ENCODE results near the gene SV2B.

SV2B gene

DNA sequence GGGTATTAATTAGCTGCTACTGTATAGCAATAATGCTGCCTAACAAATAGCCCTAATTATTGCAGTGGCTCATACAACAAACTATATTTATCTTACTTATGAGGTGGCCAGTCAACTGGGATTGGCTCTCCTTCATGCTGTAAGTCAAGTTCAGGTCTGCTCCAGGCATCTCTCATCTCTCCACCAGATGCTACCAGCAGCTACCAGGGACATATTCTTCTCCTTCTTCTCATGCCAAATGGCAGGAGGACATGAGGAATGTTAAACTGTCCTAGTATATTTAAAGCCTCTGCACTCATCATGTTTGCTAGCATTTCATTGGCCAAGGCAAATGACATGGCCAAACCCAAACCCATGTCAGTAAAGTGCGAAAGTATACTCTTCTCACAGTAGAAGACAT, 17.3 kb downstream of the SV2B start:
- H3K27me3 ChIP-seq (ENCODE audit: low read length), result no peaks in the 10 kb centered on the region
- H2AFZ ChIP-seq (ENCODE audit: low read depth, low read length, severe bottlenecking), result no peak overlapping the region
- no peaks in the 10 kb centered on the region for H3K9me3 ChIP-seq (ENCODE audit: insufficient read depth, low read length)
- TF ChIP-seq, protein P1, sequence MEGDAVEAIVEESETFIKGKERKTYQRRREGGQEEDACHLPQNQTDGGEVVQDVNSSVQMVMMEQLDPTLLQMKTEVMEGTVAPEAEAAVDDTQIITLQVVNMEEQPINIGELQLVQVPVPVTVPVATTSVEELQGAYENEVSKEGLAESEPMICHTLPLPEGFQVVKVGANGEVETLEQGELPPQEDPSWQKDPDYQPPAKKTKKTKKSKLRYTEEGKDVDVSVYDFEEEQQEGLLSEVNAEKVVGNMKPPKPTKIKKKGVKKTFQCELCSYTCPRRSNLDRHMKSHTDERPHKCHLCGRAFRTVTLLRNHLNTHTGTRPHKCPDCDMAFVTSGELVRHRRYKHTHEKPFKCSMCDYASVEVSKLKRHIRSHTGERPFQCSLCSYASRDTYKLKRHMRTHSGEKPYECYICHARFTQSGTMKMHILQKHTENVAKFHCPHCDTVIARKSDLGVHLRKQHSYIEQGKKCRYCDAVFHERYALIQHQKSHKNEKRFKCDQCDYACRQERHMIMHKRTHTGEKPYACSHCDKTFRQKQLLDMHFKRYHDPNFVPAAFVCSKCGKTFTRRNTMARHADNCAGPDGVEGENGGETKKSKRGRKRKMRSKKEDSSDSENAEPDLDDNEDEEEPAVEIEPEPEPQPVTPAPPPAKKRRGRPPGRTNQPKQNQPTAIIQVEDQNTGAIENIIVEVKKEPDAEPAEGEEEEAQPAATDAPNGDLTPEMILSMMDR (IDR thresholded peaks at IDR 0.05; ENCODE audit: insufficient read depth, low read length, poor library complexity, severe bottlenecking), result no peak
- no peak for TF ChIP-seq EZH2phosphoT487 (conservative IDR thresholded peaks at IDR 0.05; ENCODE audit: low read length)
- H3F3A ChIP-seq (ENCODE audit: insufficient read depth), result no peaks in the 10 kb centered on the region
- H3K9ac ChIP-seq (ENCODE audit: low read length), result no peak overlapping the region
- no peak overlapping the region for H3K27ac ChIP-seq (ENCODE audit: low read depth, low read length)
- H3K4me2 ChIP-seq (ENCODE audit: low read depth, low read length, poor library complexity, severe bottlenecking), result no peak overlapping the region
- H3K9me2 ChIP-seq (replicated peaks; ENCODE audit: insufficient read depth, low read length), result no peaks in the 10 kb centered on the region
- no peaks in the 10 kb centered on the region for H3K79me2 ChIP-seq (ENCODE audit: insufficient read depth, low read length)
- H3K36me3 ChIP-seq (ENCODE audit: low read length), result no peaks in the 10 kb centered on the region
- no peak overlapping the region for H3K4me3 ChIP-seq (ENCODE audit: insufficient read depth, low read length, poor library complexity, severe bottlenecking)
- no peaks in the 10 kb centered on the region for H4K20me1 ChIP-seq (ENCODE audit: low read depth, low read length)

DNA sequence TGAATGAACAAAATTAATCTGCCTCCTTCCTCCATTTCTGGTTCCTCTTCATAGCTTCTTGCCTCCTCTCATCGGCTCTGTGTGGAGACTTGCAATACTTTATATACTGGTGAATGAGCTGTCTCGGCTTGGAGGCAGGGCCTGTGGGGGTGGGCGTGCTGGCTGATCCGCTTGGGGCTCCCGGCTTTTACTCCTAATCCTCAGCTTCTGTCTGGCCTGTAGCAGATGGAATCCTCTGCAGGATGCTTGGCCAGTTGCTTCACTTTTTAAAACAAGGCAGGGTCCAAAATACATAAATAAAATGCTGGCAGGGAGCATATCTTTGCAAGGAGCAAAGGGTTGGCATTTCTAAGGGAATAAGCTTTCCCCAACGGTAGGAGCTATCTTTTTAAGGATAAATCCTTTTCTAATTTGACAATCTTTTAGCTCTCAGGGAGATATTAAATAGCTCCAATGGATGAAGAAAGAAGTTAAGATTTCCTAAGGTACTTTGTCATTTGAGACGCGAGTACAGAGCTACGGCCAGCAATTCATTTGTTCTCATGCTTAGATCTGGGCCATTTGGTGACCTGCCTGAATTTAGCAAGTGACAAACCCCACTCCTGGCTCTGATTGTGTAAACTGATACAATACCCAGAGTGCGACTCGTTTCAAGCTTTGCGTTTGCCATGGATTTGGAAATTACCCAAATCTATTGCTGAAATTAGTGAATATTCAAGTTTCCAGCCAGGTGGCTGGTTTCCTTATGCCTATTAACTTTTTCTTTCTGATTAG, 18.9 kb downstream of the SV2B start:
- H3K27me3 ChIP-seq (ENCODE audit: low read length), result no peaks in the 10 kb centered on the region
- H3K4me2 ChIP-seq (ENCODE audit: low read depth, low read length, poor library complexity, severe bottlenecking), result no peak overlapping the region
- no peaks in the 10 kb centered on the region for H3K9me2 ChIP-seq (replicated peaks; ENCODE audit: insufficient read depth, low read length)
- H3K9ac ChIP-seq (ENCODE audit: low read length), result no peak overlapping the region
- H3K79me2 ChIP-seq (ENCODE audit: insufficient read depth, low read length), result no peaks in the 10 kb centered on the region
- no peak overlapping the region for H3K27ac ChIP-seq (ENCODE audit: low read depth, low read length)
- no peaks in the 10 kb centered on the region for H4K20me1 ChIP-seq (ENCODE audit: low read depth, low read length)
- no peak for TF ChIP-seq EZH2phosphoT487 (conservative IDR thresholded peaks at IDR 0.05; ENCODE audit: low read length)
- TF ChIP-seq, protein P1 (IDR thresholded peaks at IDR 0.05; ENCODE audit: insufficient read depth, low read length, poor library complexity, severe bottlenecking), result no peak
- H3K36me3 ChIP-seq (ENCODE audit: low read length), result no peaks in the 10 kb centered on the region
- H3K4me3 ChIP-seq (ENCODE audit: insufficient read depth, low read length, poor library complexity, severe bottlenecking), result no peak overlapping the region
- H2AFZ ChIP-seq (ENCODE audit: low read depth, low read length, severe bottlenecking), result no peak overlapping the region
- no peaks in the 10 kb centered on the region for H3K9me3 ChIP-seq (ENCODE audit: insufficient read depth, low read length)
- no peaks in the 10 kb centered on the region for H3F3A ChIP-seq (ENCODE audit: insufficient read depth)

DNA sequence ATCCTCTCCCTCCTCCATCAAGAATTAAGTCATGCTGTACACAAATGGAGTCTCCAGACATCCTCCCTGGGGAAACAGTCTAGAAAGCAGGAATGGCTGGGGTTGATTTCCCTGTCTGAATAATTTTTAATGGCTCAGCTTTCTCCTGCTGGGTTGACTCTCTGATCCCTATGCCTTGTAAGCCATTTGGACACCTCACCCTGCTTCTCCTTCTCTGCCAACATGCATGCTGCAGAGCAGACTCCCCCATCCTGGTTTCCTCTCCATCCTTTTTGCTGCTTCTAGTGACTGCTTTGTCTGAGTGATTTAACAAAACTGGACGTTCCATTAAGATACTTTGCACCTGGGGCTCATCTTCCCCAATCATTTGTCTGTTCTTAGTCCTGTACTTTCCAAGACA, 22.2 kb downstream of the SV2B start:
- Histone ChIP-seq H3K27me3 (ENCODE audit: low read length) (no peaks in the 10 kb centered on the region), H3K36me3 (ENCODE audit: low read length) (no peaks in the 10 kb centered on the region), H3K9ac (ENCODE audit: low read length) (no peak overlapping the region), H3K27ac (ENCODE audit: low read depth, low read length) (no peak overlapping the region), H3K4me2 (ENCODE audit: low read depth, low read length, poor library complexity, severe bottlenecking) (no peak overlapping the region), H3F3A (ENCODE audit: insufficient read depth) (no peaks in the 10 kb centered on the region), H3K9me3 (ENCODE audit: insufficient read depth, low read length) (no peaks in the 10 kb centered on the region), H2AFZ (ENCODE audit: low read depth, low read length, severe bottlenecking) (no peak overlapping the region), H3K4me3 (ENCODE audit: insufficient read depth, low read length, poor library complexity, severe bottlenecking) (no peak overlapping the region), H3K9me2 (replicated peaks; ENCODE audit: insufficient read depth, low read length) (no peaks in the 10 kb centered on the region), H3K79me2 (ENCODE audit: insufficient read depth, low read length) (no peaks in the 10 kb centered on the region), H4K20me1 (ENCODE audit: low read depth, low read length) (no peaks in the 10 kb centered on the region)
- TF ChIP-seq, protein P1 (IDR thresholded peaks at IDR 0.05; ENCODE audit: insufficient read depth, low read length, poor library complexity, severe bottlenecking), result no peak
- TF ChIP-seq EZH2phosphoT487 (conservative IDR thresholded peaks at IDR 0.05; ENCODE audit: low read length), result no peak

Data from SU-DHL-6 (cell line).